OCI-M2 (cell line): ENCODE results near the gene DICER1.

ENCODE experiments used
- DNase-seq: peaks from one replicate; lab custom pipeline; 2025; ENCODE audit not compliant: unreplicated experiment; lab: John Stamatoyannopoulos, UW

The DICER1 gene

DNA sequence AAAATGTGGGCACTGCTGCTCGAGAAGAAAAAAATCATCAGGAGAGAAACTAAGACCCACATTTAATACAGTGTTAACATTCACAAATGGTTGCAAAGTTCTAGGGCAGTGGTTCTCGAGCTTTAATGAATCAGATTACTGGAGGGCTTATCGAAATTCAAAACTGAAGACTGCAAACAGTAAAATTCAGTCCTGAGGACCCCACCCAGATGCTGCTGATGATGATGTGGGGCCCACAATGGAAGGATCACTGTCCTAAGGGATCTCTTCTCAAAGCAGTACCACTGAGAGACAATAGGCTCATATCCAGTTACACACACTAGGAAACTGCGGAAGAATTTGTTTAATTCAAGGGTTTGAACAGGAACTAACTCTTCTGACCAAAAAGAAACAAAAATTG, 31.4 kb downstream of the DICER1 start:
- no peak for DNase-seq

- no peak for DNase-seq
These were observed 32.1 kb downstream of the DICER1 start for GRCh38 chr14:95125221-95125620.

DNA sequence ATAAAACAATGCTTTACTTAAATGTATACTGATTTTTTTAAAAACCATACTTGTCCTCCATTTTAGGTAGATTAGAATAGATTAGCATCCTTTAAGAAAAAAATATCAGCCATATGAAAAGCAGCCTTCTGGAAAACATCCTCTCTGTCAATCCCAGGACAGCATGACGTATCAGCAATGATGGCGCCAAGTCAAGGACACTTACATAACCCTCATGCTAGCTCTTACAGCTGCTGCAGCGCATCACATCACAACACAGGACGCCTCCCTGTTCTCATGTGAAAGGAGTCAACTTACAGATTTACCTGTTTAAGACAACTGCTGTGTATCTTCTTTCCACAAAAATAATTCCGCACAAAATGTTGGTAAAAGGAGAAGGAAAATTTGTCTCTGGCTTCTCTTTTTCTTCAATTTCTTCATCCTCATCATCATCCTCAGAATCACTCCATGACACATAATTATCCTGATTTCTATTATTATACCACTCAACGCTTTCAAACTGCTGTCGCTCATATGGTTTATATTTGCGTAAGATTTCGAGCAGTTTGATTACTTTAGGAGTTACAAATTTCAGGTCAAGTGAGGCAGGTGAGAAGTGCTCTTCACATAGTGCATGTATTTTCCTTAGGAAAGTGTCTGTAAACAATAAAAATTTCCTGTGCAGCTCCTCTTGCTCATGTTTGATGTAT, 33.3 kb downstream of the DICER1 start:
- no peak for DNase-seq

GRCh38 chr14:95122621-95122945, 34.7 kb downstream of the DICER1 start:
- no peak for DNase-seq

DNA sequence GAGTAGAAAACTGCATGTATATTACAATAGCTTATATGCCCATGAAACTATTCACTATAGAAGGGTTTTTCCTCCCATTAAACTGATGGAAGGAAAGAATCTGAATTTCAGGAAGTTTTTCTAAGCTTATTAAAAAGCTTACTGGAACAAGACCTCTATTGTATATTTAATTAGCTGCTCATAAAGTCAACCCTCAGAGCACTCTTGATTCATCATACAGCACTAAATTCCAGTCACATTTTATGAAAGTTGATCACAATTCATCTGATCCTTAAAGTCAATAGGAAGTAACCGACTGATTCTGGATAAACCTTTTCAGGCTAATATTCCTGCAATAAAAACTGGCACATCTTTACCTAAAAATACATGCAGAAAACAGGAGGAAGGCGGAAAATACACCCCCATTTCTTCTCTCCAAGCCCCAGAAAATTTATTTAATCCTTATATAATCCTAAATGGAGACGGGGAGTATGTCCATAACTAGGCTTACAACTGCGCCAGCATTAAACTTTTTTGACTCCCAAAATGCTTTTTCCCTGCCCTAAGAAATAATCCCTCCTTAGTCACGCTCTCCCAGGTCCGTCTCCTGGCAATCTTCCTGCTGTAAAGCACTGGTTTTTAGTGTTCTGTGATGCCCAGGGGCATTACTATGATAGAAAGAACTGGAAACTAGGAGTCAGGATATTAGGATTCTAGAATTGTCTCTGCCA, 35.3 kb downstream of the DICER1 start:
- DNase-seq: no peak

DNA sequence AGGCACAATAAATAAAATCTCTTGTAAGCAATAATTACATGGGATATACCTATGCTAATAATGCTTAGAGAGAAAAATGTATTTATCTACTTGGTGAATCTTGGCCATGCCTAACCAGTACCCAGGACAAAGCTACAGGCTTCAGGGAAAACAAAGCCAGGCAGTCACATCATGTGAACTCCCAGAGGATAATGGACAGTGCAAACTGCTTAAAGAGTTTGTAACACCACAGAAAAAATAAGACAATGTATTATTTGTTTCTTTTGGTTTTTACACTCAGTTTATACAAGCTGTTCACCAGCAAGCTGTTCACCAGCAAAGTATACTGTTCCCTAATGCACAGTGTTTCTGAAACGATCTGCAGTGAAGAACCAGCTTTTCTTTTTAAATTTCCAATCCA, 38.0 kb downstream of the DICER1 start:
- no peak for DNase-seq

GRCh38 chr14:95117937-95118721, 39.2 kb downstream of the DICER1 start:
- no peak for DNase-seq

- DNase-seq: no peak
These were observed 43.9 kb downstream of the DICER1 start for GRCh38 chr14:95113476-95113875.

GRCh38 chr14:95111507-95112164, 45.7 kb downstream of the DICER1 start:
- no peak for DNase-seq

- no peak for DNase-seq
These were observed 47.2 kb downstream of the DICER1 start for GRCh38 chr14:95110178-95110577.

- no peak for DNase-seq
These were observed 49.6 kb downstream of the DICER1 start for GRCh38 chr14:95107711-95108110.

DNA sequence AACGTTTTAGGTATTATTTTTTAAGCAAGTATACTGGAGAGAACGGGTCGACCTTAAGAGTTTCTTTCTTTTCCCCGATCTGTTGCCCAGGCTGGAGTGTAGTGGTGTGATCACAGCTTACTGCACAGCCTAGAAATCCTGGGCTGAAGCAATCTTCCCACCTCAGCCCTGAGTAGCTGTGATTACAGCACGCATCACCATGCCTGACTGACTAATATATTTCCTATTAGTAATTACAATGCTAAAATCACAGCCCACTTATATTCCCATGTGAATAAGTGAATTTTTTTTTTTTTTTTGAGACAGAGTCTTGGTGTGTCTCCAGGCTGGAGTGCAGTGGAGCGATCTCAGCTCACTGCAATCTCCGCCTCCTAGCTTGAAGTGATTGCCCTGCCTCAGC, 50.4 kb downstream of the DICER1 start:
- DNase-seq: no peak

DNA sequence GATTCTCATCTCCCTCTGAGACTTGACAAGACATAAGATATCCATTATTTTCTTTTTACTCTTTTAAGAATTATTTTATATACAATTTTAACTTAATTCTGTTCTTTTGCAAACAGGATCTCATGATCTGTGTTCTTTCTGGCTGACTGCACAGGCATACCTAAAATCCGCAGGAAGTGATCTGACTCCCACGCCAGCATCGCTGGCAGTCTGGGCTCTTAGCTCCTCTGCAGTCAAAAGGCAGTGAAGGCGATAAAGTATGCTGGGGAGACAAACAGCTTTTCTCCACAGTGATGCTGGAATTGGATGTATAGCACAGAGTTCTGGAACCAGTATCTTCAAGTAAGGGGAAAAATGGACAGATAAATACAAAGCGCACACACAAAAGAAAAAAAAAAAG, 52.4 kb downstream of the DICER1 start:
- no peak for DNase-seq

GRCh38 chr14:95102680-95103044, 54.7 kb downstream of the DICER1 start:
- no peak for DNase-seq

DNA sequence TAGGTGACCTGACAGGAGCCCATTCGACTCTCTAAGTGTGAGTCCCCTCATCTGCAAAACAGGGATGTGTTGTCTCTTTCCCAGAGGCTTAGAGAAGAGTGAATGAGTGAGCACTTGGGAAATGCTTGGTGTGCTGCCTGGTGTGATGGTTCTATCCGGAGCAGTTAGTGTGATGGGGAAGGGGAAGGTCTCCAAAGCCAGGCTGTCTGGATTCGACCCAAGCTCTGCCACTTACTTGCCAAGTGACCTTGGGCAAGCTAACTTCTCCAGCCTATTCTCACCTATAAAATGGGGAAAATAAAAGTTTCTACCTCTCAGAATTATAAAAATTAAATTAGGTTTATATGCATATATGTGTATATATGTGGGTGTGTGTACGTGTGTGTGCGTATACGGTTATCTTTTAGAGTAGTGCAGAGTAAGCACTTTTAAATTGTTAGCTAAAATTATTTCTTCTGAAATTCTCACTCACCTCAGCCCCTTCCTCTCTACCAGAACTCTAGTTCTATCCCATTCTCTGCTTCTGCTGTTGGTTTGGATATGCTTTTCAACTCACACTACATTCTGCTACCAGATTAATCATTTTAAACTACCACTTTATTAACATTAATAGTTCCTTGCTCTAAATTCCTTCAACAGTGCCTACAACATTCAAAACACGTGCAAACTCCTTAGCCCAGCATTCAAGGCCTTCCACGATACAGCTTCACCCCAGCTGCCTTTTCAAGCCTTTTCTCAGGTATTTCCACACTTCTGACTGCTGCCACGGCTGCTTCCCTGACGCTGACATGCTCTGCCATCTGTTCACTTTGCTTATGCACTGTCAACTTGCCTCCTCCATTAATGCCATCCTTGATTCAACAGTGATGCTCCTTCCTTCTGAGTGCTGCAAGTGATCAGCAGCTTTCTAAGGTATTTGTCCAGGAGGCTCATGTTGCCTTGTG, 55.3 kb downstream of the DICER1 start:
- no peak for DNase-seq

DNA sequence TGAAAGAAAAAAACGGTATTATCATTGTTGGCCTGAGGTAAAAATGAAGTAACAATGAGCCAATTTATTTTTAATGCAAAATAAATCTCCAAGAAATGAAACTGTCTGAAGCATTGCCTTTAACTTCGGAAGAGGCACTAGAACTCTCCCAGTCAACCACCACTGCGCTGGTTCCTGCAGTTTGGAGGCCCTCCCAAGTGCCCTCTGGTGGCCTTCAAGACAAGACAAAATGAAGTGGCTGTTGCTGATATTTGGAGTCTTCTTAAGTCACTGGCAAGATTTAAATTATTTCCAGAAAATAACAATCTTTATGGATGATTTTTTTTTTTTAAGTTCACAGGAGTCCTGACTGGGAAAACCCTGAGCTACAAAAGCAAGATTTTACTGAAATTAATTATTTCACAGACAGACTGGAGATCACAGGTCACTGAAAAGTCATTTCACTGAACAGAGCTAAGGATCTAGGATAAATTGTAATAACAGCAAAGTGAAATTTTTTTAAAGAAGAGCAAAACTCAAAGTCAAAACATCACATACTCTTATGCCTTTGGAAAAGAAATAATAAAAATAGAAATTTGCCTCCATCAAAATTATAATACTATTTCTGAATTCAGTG, 58.2 kb downstream of the DICER1 start:
- DNase-seq: no peak

- no peak for DNase-seq
These were observed 59.9 kb downstream of the DICER1 start for GRCh38 chr14:95097385-95097784.

- DNase-seq: no peak
These were observed 60.9 kb downstream of the DICER1 start for GRCh38 chr14:95096476-95096875.

GRCh38 chr14:95095996-95096395, 61.3 kb downstream of the DICER1 start:
- DNase-seq: no peak

DNA sequence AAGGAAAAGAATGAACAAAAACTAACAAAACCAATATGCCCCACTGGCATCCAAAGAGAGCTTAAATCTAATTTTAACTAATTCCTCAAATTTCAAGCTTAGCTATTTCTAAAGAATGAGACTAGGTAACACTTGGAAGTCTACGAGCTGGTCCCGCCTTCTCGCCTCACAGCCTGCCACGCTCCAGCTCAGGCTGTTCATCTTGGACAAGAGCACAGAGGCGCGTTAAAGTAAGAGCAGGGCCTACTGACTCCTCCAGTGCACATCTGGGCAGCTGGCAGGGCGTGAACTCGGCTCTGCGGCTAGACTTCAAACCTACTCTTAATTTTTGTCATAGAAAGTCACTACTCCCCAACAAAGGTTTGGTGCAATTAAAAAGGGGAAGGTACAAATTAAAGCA, 64.6 kb downstream of the DICER1 start:
- DNase-seq: no peak
